HepG2 (cell line): ENCODE results near the gene ERMP1. TPM values are rescaled to one million over a fixed set of nuclear protein-coding genes. Genes with fewer than 3 reads are reported as not detected.

Experiments used
- AKNA ChIP-seq: sonication (generic); formaldehyde crosslinking; IDR thresholded peaks from 2 replicates; pipeline ENCODE4 v1.4.0; 2020; ENCODE audit warnings: missing genetic modification reagents, borderline replicate concordance
- BRD4 ChIP-seq: sonication (generic); formaldehyde crosslinking; IDR thresholded peaks from 2 replicates; pipeline ENCODE4 v1.4.0; 2020; ENCODE audit warnings: missing genetic modification reagents
- DNMT3B ChIP-seq: conservative IDR thresholded peaks from 2 replicates; pipeline ENCODE4 v1.6.1; 2016; ENCODE audit warnings: missing biosample characterization, control low read depth
- GTF3A ChIP-seq: sonication (generic); formaldehyde crosslinking; conservative IDR thresholded peaks from 2 replicates; pipeline ENCODE4 v1.4.0; 2020; ENCODE audit warnings: mild to moderate bottlenecking, missing genetic modification reagents
- KAT2B ChIP-seq: fragments of 150-350 bp; IDR thresholded peaks from 2 replicates; pipeline ENCODE4 v1.6.1; 2014; ENCODE audit warnings: low read depth, low read length, borderline replicate concordance
- KDM1A ChIP-seq: IDR thresholded peaks from 2 replicates; pipeline ENCODE4 v1.6.1; 2016; ENCODE audit warnings: missing compliant biosample characterization
- MTA3 ChIP-seq: sonication (generic); formaldehyde crosslinking; IDR thresholded peaks from 2 replicates; pipeline ENCODE4 v1.4.0; 2020; ENCODE audit warnings: missing genetic modification reagents
- MYPOP ChIP-seq: sonication (generic); formaldehyde crosslinking; IDR thresholded peaks from 2 replicates; pipeline ENCODE4 v1.8.1; 2023; ENCODE audit warnings: mild to moderate bottlenecking, moderate library complexity, missing genetic modification reagents
- NFIC ChIP-seq: IDR thresholded peaks from 2 replicates; pipeline ENCODE4 v1.6.1; 2012; ENCODE audit warnings: mild to moderate bottlenecking, low read length, inconsistent platforms
- POLR2AphosphoS2 ChIP-seq: IDR thresholded peaks from 2 replicates; pipeline ENCODE4 v1.6.1; 2011; ENCODE audit warnings: low read depth, low read length, improper control_type of control experiment
- SMARCE1 ChIP-seq: fragments of 450-650 bp; IDR thresholded peaks from 2 replicates; pipeline ENCODE4 v1.6.1; 2017; ENCODE audit warnings: borderline replicate concordance
- SNAPC5 ChIP-seq: sonication (generic); formaldehyde crosslinking; IDR thresholded peaks from 2 replicates; pipeline ENCODE4 v1.8.1; 2023; ENCODE audit warnings: mild to moderate bottlenecking, missing genetic modification reagents, borderline replicate concordance
- TCF7 ChIP-seq: sonication (generic); IDR thresholded peaks from 2 replicates; pipeline ENCODE4 v1.6.1; 2016; ENCODE audit warnings: antibody characterized with exemption, low read depth
- TCF7L2 ChIP-seq: IDR thresholded peaks from 2 replicates; pipeline ENCODE4 v1.6.1; 2011; ENCODE audit warnings: mild to moderate bottlenecking, low read depth, low read length, moderate library complexity
- XRCC5 ChIP-seq: fragments of 200-400 bp; formaldehyde crosslinking; optimal IDR thresholded peaks from 2 replicates; pipeline ENCODE3; 2017; ENCODE audit warnings: mild to moderate bottlenecking, low read length
- ZNF224 ChIP-seq: sonication (generic); formaldehyde crosslinking; IDR thresholded peaks from 2 replicates; pipeline ENCODE4 v1.5.0; 2020; ENCODE audit warnings: mild to moderate bottlenecking, missing genetic modification reagents
- ZNF326 ChIP-seq: sonication (generic); formaldehyde crosslinking; IDR thresholded peaks from 2 replicates; pipeline ENCODE4 v1.4.0; 2020; ENCODE audit warnings: missing genetic modification reagents, borderline replicate concordance
- ZNF432 ChIP-seq: sonication (generic); formaldehyde crosslinking; IDR thresholded peaks from 2 replicates; pipeline ENCODE4 v1.5.0; 2020; ENCODE audit warnings: missing genetic modification reagents, mild to moderate bottlenecking, borderline replicate concordance
- ZNF44 ChIP-seq: sonication (generic); formaldehyde crosslinking; IDR thresholded peaks from 2 replicates; pipeline ENCODE4 v1.5.1; 2020; ENCODE audit warnings: mild to moderate bottlenecking, missing genetic modification reagents
- ZNF556 ChIP-seq: sonication (generic); formaldehyde crosslinking; IDR thresholded peaks from 2 replicates; pipeline ENCODE4 v1.4.0; 2020; ENCODE audit warnings: mild to moderate bottlenecking, missing genetic modification reagents, borderline replicate concordance
- ZNF567 ChIP-seq: sonication (generic); formaldehyde crosslinking; IDR thresholded peaks from 2 replicates; pipeline ENCODE4 v1.8.1; 2023; ENCODE audit warnings: mild to moderate bottlenecking, missing genetic modification reagents, borderline replicate concordance
- ZNF740 ChIP-seq: sonication (generic); formaldehyde crosslinking; IDR thresholded peaks from 2 replicates; pipeline ENCODE4 v1.4.0; 2020; ENCODE audit warnings: missing genetic modification reagents
- polyA plus RNA-seq, 8 experiments: library from polyadenylated mRNA; depleted of rRNA in 3 of 8; stranded (reverse) in 7 of 8; unstranded in 1 of 8; fragments of >200 nt; fragmentation: Illumina TruSeq in 4 of 8; extraction: Trizol in 4 of 8; gene quantifications; 2 replicates each; pipeline versions ENCODE4 v1.2.1 to v1.2.3, GENCODE V29; 2011 to 2016; ENCODE audit warnings: low read depth in 4 of 8, missing spikeins in 1 of 8, mixed read lengths in 1 of 8; ENCODE audit not compliant: insufficient read depth in 1 of 8
- total RNA-seq, 5 experiments: library from RNA; depleted of rRNA; stranded (reverse); fragments of >200 nt; fragmentation: Illumina TruSeq; extraction: Trizol; gene quantifications; 2 replicates each; pipeline ENCODE4 v1.2.3, GENCODE V29; 2016; ENCODE audit warnings: low read depth in 1 of 5

Gene ERMP1
- total and polyA plus RNA-seq, 2 of the 13 experiments (the other 11 are each of a cell fraction or from before 2014, with no cell fraction given) = 40.9 to 65.4 TPM

GRCh38 chr9:5832071-5832537 is 813 bp downstream of the ERMP1 start (continued):
- TF ChIP-seq SMARCE1 (no peak), GTF3A (CRISPR knock-in tag) (no peak), AKNA (CRISPR knock-in tag) (no peak), MYPOP (no peak), TCF7 (no peak), ZNF567 (CRISPR knock-in tag) (no peak), ZNF326 (CRISPR knock-in tag) (no peak), KDM1A (CRISPR knock-in tag) (no peak), ZNF44 (CRISPR knock-in tag) (no peak), ZNF556 (CRISPR knock-in tag) (0 out of 2 replicates have a peak, but pooled peaks have one; percentile 5), ZNF740 (CRISPR knock-in tag) (no peak), ZNF432 (CRISPR knock-in tag) (no peak), POLR2AphosphoS2 (no peak), NFIC (no peak), XRCC5 (no peak), DNMT3B (CRISPR knock-in tag) (no peak), TCF7L2 (no peak), BRD4 (CRISPR knock-in tag) (no peak), SNAPC5 (CRISPR knock-in tag) (0 out of 2 replicates have a peak, but pooled peaks have one; percentile 25), ZNF224 (CRISPR knock-in tag) (no peak), MTA3 (CRISPR knock-in tag) (no peak), KAT2B (no peak)
